Measurements from ENCODE around the gene LRP6. TPM values are rescaled to one million over a fixed set of nuclear protein-coding genes. Genes with fewer than 3 reads are reported as not detected.

Gene LRP6
- total and polyA plus RNA-seq, 2 of the 8 experiments (the other 6 are each of a cell fraction or from before 2014, with no cell fraction given): 53.6 to 73.2 TPM

DNA sequence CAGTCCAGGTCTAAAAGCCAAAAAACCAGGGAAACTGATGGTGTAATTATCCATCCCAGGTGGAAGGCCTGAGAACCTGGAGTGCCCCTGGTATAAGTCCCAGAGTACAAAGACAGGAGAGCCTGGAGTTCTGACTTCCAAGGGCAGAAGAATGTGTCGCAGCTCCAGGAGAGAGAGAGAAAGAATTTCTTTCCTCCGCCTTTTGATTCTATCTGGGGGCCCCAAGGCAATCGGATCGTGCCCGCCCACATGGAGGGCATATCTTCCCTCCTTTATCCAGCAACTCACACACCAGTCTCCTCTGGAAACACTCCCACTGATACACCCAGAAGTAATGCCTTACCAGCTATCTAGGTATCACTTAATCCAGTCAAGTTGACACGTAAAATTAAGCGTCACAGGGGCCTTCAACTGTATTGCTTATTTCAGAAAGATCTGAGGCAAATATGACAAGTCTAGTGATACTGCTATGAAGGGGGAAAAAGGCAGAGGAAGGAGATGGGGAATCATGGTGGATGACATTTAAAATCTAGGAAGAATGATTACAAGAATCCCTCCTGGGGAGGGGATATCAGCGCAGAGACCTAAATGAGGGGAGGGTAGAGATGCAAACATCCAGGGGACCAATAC is 30.5 kb upstream of the LRP6 start (continued):
- TF ChIP-seq, protein P1, sequence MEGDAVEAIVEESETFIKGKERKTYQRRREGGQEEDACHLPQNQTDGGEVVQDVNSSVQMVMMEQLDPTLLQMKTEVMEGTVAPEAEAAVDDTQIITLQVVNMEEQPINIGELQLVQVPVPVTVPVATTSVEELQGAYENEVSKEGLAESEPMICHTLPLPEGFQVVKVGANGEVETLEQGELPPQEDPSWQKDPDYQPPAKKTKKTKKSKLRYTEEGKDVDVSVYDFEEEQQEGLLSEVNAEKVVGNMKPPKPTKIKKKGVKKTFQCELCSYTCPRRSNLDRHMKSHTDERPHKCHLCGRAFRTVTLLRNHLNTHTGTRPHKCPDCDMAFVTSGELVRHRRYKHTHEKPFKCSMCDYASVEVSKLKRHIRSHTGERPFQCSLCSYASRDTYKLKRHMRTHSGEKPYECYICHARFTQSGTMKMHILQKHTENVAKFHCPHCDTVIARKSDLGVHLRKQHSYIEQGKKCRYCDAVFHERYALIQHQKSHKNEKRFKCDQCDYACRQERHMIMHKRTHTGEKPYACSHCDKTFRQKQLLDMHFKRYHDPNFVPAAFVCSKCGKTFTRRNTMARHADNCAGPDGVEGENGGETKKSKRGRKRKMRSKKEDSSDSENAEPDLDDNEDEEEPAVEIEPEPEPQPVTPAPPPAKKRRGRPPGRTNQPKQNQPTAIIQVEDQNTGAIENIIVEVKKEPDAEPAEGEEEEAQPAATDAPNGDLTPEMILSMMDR (IDR thresholded peaks at IDR 0.05; ENCODE audit: control extremely low read depth in 1 of 3, insufficient read depth in 1 of 3, low read depth in 1 of 3, low read length in 3 of 3): no peak
- TF ChIP-seq EP300 (IDR thresholded peaks at IDR 0.05; ENCODE audit: borderline replicate concordance in 1 of 2, low read depth in 2 of 2, low read length in 2 of 2) (no peak), SP4 (IDR thresholded peaks at IDR 0.05; ENCODE audit: low read length) (no peak), RNF2 (IDR thresholded peaks at IDR 0.05; ENCODE audit: borderline replicate concordance, low read depth, low read length, missing control alignments, poor library complexity, severe bottlenecking) (no peak), YY1 (IDR thresholded peaks at IDR 0.05; ENCODE audit: low read depth, low read length) (no peak), FOSL1 (IDR thresholded peaks at IDR 0.05; ENCODE audit: insufficient read depth, low read depth, low read length) (no peak)
- TF ChIP-seq, protein P2, sequence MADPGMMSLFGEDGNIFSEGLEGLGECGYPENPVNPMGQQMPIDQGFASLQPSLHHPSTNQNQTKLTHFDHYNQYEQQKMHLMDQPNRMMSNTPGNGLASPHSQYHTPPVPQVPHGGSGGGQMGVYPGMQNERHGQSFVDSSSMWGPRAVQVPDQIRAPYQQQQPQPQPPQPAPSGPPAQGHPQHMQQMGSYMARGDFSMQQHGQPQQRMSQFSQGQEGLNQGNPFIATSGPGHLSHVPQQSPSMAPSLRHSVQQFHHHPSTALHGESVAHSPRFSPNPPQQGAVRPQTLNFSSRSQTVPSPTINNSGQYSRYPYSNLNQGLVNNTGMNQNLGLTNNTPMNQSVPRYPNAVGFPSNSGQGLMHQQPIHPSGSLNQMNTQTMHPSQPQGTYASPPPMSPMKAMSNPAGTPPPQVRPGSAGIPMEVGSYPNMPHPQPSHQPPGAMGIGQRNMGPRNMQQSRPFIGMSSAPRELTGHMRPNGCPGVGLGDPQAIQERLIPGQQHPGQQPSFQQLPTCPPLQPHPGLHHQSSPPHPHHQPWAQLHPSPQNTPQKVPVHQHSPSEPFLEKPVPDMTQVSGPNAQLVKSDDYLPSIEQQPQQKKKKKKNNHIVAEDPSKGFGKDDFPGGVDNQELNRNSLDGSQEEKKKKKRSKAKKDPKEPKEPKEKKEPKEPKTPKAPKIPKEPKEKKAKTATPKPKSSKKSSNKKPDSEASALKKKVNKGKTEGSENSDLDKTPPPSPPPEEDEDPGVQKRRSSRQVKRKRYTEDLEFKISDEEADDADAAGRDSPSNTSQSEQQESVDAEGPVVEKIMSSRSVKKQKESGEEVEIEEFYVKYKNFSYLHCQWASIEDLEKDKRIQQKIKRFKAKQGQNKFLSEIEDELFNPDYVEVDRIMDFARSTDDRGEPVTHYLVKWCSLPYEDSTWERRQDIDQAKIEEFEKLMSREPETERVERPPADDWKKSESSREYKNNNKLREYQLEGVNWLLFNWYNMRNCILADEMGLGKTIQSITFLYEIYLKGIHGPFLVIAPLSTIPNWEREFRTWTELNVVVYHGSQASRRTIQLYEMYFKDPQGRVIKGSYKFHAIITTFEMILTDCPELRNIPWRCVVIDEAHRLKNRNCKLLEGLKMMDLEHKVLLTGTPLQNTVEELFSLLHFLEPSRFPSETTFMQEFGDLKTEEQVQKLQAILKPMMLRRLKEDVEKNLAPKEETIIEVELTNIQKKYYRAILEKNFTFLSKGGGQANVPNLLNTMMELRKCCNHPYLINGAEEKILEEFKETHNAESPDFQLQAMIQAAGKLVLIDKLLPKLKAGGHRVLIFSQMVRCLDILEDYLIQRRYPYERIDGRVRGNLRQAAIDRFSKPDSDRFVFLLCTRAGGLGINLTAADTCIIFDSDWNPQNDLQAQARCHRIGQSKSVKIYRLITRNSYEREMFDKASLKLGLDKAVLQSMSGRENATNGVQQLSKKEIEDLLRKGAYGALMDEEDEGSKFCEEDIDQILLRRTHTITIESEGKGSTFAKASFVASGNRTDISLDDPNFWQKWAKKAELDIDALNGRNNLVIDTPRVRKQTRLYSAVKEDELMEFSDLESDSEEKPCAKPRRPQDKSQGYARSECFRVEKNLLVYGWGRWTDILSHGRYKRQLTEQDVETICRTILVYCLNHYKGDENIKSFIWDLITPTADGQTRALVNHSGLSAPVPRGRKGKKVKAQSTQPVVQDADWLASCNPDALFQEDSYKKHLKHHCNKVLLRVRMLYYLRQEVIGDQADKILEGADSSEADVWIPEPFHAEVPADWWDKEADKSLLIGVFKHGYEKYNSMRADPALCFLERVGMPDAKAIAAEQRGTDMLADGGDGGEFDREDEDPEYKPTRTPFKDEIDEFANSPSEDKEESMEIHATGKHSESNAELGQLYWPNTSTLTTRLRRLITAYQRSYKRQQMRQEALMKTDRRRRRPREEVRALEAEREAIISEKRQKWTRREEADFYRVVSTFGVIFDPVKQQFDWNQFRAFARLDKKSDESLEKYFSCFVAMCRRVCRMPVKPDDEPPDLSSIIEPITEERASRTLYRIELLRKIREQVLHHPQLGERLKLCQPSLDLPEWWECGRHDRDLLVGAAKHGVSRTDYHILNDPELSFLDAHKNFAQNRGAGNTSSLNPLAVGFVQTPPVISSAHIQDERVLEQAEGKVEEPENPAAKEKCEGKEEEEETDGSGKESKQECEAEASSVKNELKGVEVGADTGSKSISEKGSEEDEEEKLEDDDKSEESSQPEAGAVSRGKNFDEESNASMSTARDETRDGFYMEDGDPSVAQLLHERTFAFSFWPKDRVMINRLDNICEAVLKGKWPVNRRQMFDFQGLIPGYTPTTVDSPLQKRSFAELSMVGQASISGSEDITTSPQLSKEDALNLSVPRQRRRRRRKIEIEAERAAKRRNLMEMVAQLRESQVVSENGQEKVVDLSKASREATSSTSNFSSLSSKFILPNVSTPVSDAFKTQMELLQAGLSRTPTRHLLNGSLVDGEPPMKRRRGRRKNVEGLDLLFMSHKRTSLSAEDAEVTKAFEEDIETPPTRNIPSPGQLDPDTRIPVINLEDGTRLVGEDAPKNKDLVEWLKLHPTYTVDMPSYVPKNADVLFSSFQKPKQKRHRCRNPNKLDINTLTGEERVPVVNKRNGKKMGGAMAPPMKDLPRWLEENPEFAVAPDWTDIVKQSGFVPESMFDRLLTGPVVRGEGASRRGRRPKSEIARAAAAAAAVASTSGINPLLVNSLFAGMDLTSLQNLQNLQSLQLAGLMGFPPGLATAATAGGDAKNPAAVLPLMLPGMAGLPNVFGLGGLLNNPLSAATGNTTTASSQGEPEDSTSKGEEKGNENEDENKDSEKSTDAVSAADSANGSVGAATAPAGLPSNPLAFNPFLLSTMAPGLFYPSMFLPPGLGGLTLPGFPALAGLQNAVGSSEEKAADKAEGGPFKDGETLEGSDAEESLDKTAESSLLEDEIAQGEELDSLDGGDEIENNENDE (IDR thresholded peaks at IDR 0.05; ENCODE audit: insufficient replicate concordance, low read length): no peak

Data from H1 (cell line).